Neuronal stem cell (in vitro differentiated cells): ENCODE data around the gene PRDX6.

Experiments used
- DNase-seq: peaks from one replicate; pipeline ENCODE4 v3.0.0-alpha.2; 2013; ENCODE audit warnings: low spot score
- H2AFZ ChIP-seq: one replicate; pipeline ENCODE4 v1.6.1; 2013; ENCODE audit warnings: mild to moderate bottlenecking, low read length, inconsistent platforms
- H2AK5ac ChIP-seq: 2 replicates; pipeline ENCODE4 v1.6.1; 2013; ENCODE audit warnings: low read depth, mild to moderate bottlenecking, inconsistent platforms, low read length, moderate library complexity, mixed read lengths
- H2BK120ac ChIP-seq: 2 replicates; pipeline ENCODE4 v1.6.1; 2013; ENCODE audit warnings: low read depth, mild to moderate bottlenecking, inconsistent platforms, low read length, moderate library complexity, mixed read lengths
- H2BK12ac ChIP-seq: one replicate; pipeline ENCODE4 v1.6.1; 2013; ENCODE audit warnings: low read length, inconsistent platforms
- H2BK15ac ChIP-seq: 2 replicates; pipeline ENCODE4 v1.6.1; 2013; ENCODE audit warnings: mild to moderate bottlenecking, low read length, inconsistent platforms, mixed read lengths
- H2BK5ac ChIP-seq: one replicate; pipeline ENCODE4 v1.6.1; 2013; ENCODE audit warnings: inconsistent platforms, mild to moderate bottlenecking, low read length, moderate library complexity
- H3K14ac ChIP-seq: one replicate; pipeline ENCODE4 v1.6.1; 2013; ENCODE audit warnings: low read length, inconsistent platforms
- H3K18ac ChIP-seq: 2 replicates; pipeline ENCODE4 v1.6.1; 2013; ENCODE audit warnings: low read length, inconsistent platforms
- H3K23ac ChIP-seq: 2 replicates; pipeline ENCODE4 v1.6.1; 2013; ENCODE audit warnings: low read depth, mild to moderate bottlenecking, mixed read lengths, low read length, inconsistent platforms; ENCODE audit not compliant: poor library complexity
- H3K27ac ChIP-seq: replicated peaks from 3 replicates; pipeline ENCODE4 v1.5.1; 2013; ENCODE audit warnings: low read length, inconsistent platforms
- H3K27me3 ChIP-seq, 3 experiments: 2 replicates each; pipeline ENCODE4 v1.6.1; 2013; ENCODE audit warnings: low read length in 3 of 3, mild to moderate bottlenecking in 2 of 3, inconsistent platforms in 1 of 3, low read depth in 1 of 3, mixed read lengths in 1 of 3, moderate library complexity in 1 of 3; ENCODE audit not compliant: control insufficient read depth in 3 of 3, insufficient read depth in 3 of 3
- H3K36me3 ChIP-seq, 2 donors: replicated peaks in 1 of 2; 2 replicates each; pipeline ENCODE4 v1.6.1; 2013; ENCODE audit warnings: low read length in 2 of 2; ENCODE audit not compliant: control insufficient read depth in 2 of 2, insufficient read depth in 2 of 2
- H3K4ac ChIP-seq: 2 replicates; pipeline ENCODE4 v1.6.1; 2013; ENCODE audit warnings: inconsistent platforms, mild to moderate bottlenecking, low read length, moderate library complexity
- H3K4me1 ChIP-seq, 2 donors: 1 replicate in 1 of 2; 2 replicates in 1 of 2; pipeline ENCODE4 v1.6.1; 2013; ENCODE audit warnings: low read length in 2 of 2, low read depth in 1 of 2; ENCODE audit not compliant: control insufficient read depth in 2 of 2, insufficient read depth in 1 of 2
- H3K4me2 ChIP-seq: one replicate; pipeline ENCODE4 v1.6.1; 2013; ENCODE audit warnings: mild to moderate bottlenecking, low read length, inconsistent platforms; ENCODE audit not compliant: insufficient read depth, poor library complexity, severe bottlenecking
- H3K4me3 ChIP-seq, 2 donors: 2 replicates each; pipeline ENCODE4 v1.5.1; 2013; ENCODE audit warnings: low read length in 2 of 2, mild to moderate bottlenecking in 2 of 2, inconsistent platforms in 1 of 2, moderate library complexity in 1 of 2
- H3K79me1 ChIP-seq: one replicate; pipeline ENCODE4 v1.6.1; 2013; ENCODE audit warnings: low read depth, mild to moderate bottlenecking, inconsistent platforms, low read length, moderate library complexity
- H3K9ac ChIP-seq: one replicate; pipeline ENCODE4 v1.6.1; 2013; ENCODE audit warnings: mild to moderate bottlenecking, low read depth, low read length, inconsistent platforms; ENCODE audit not compliant: poor library complexity
- H3K9me3 ChIP-seq, 2 donors: replicated peaks in 1 of 2; 2 replicates each; pipeline versions ENCODE3 to v1.6.1; 2013; ENCODE audit warnings: low read length in 2 of 2, mild to moderate bottlenecking in 2 of 2, inconsistent platforms in 1 of 2, low read depth in 1 of 2, mixed read lengths in 1 of 2, moderate library complexity in 1 of 2; ENCODE audit not compliant: control insufficient read depth in 2 of 2, insufficient read depth in 1 of 2
- H4K8ac ChIP-seq: one replicate; pipeline ENCODE4 v1.6.1; 2013; ENCODE audit warnings: low read depth, mild to moderate bottlenecking, inconsistent platforms, low read length, moderate library complexity
- H4K91ac ChIP-seq: one replicate; pipeline ENCODE4 v1.6.1; 2013; ENCODE audit warnings: low read length, low read depth, mild to moderate bottlenecking, inconsistent platforms; ENCODE audit not compliant: poor library complexity
- WGBS, 2 donors: extraction: QIAGEN DNeasy Blood & Tissue Kit; methylation state at CpG; one replicate each; pipeline ENCODE4 v1.1.7; 2013; ENCODE audit warnings: missing lambda C conversion rate in 2 of 2, mixed read lengths in 1 of 2; ENCODE audit not compliant: insufficient read length in 2 of 2, insufficient replicate concordance in 1 of 2; ENCODE audit errors: extremely low coverage in 2 of 2; 5-methylcytosine and 5-hydroxymethylcytosine counted together

The PRDX6 gene

GRCh38 chr1:173481195-173481772 is 4.1 kb downstream of the PRDX6 start:
- H3K4ac ChIP-seq, result no peak overlapping the region
- H2BK15ac ChIP-seq, result no peak overlapping the region
- H3K23ac ChIP-seq, result no peak overlapping the region
- no peaks in the 10 kb centered on the region for H3K27me3 ChIP-seq
- H3K9me3 ChIP-seq, result no peaks in the 10 kb centered on the region
- H3K79me1 ChIP-seq, result peaks cover 11% of the 10 kb centered on the region
- H2BK120ac ChIP-seq, result no peak overlapping the region
- H3K4me3 ChIP-seq, result no peak overlapping the region
- DNase-seq, result no peak
- H4K8ac ChIP-seq, result no peak overlapping the region
- H3K14ac ChIP-seq, result no peak overlapping the region
- no peak overlapping the region for H2BK12ac ChIP-seq
- H2AFZ ChIP-seq, result no peak overlapping the region
- H2AK5ac ChIP-seq, result no peak overlapping the region
- H3K18ac ChIP-seq, result no peak overlapping the region
- H3K4me1 ChIP-seq, result peaks cover 5 to 8% of the 10 kb centered on the region in 2 donors
- H2BK5ac ChIP-seq, result no peak overlapping the region
- H4K91ac ChIP-seq, result no peak overlapping the region
- WGBS, 2 donors, result no CpG with 5 or more reads among the region's 1 CpG
- no peak overlapping the region for H3K4me2 ChIP-seq
- H3K9ac ChIP-seq, result no peak overlapping the region
- peaks cover 30 to 75% of the 10 kb centered on the region in 2 donors for H3K36me3 ChIP-seq
- H3K27ac ChIP-seq, result no peak overlapping the region

GRCh38 chr1:173482683-173483082 is 5.5 kb downstream of the PRDX6 start:
- Histone ChIP-seq H3K14ac (no peak overlapping the region), H3K4me3 (no peak overlapping the region), H3K23ac (no peak overlapping the region), H4K91ac (no peak overlapping the region), H2BK15ac (no peak overlapping the region), H3K9ac (no peak overlapping the region), H2BK12ac (no peak overlapping the region), H4K8ac (no peak overlapping the region), H2BK120ac (no peak overlapping the region), H3K79me1 (peaks cover 6% of the 10 kb centered on the region), H3K36me3 (peaks cover 38 to 89% of the 10 kb centered on the region in 2 donors), H3K27me3 (peaks cover 0 to 2% (median 0%) of the 10 kb centered on the region in 3 experiments), H2AK5ac (no peak overlapping the region), H3K27ac (no peak overlapping the region), H3K18ac (no peak overlapping the region), H3K9me3 (peaks cover 0 to 3% of the 10 kb centered on the region in 2 donors), H3K4me2 (no peak overlapping the region), H3K4ac (no peak overlapping the region), H3K4me1 (peaks cover 5 to 8% of the 10 kb centered on the region in 2 donors), H2AFZ (no peak overlapping the region), H2BK5ac (no peak overlapping the region)
- DNase-seq, result no peak
- WGBS, 2 donors, result no CpG with 5 or more reads among the region's 1 CpG

- H3K23ac ChIP-seq, result no peak overlapping the region
- H2BK5ac ChIP-seq, result no peak overlapping the region
- no peak overlapping the region for H3K27ac ChIP-seq
- no CpG with 5 or more reads among the region's 2 CpGs for WGBS, 2 donors
- H2BK12ac ChIP-seq, result no peak overlapping the region
- DNase-seq, result no peak
- H3K18ac ChIP-seq, result no peak overlapping the region
- no peak overlapping the region for H2BK120ac ChIP-seq
- H3K4ac ChIP-seq, result no peak overlapping the region
- no peak overlapping the region for H4K8ac ChIP-seq
- peaks cover 3% of the 10 kb centered on the region for H3K79me1 ChIP-seq
- H3K4me3 ChIP-seq, result no peak overlapping the region
- H2BK15ac ChIP-seq, result no peak overlapping the region
- no peak overlapping the region for H2AFZ ChIP-seq
- peaks cover 3 to 4% of the 10 kb centered on the region in 2 donors for H3K9me3 ChIP-seq
- H3K36me3 ChIP-seq, result peaks cover 46 to 99% of the 10 kb centered on the region in 2 donors
- no peak overlapping the region for H3K14ac ChIP-seq
- H3K4me1 ChIP-seq, result peaks cover 0 to 3% of the 10 kb centered on the region in 2 donors
- no peak overlapping the region for H2AK5ac ChIP-seq
- peaks cover 0 to 2% (median 0%) of the 10 kb centered on the region in 3 experiments for H3K27me3 ChIP-seq
- H3K9ac ChIP-seq, result no peak overlapping the region
- no peak overlapping the region for H3K4me2 ChIP-seq
- H4K91ac ChIP-seq, result no peak overlapping the region
Observed at GRCh38 chr1:173484276-173484675, 7.1 kb downstream of the PRDX6 start.

- Histone ChIP-seq H3K4ac (no peak overlapping the region), H3K79me1 (peaks cover 3% of the 10 kb centered on the region), H3K18ac (no peak overlapping the region), H2BK120ac (no peak overlapping the region), H3K9me3 (peaks cover 3 to 4% of the 10 kb centered on the region in 2 donors), H3K4me3 (no peak overlapping the region), H3K4me2 (no peak overlapping the region), H2BK5ac (no peak overlapping the region), H2BK12ac (no peak overlapping the region), H2AFZ (no peak overlapping the region), H4K91ac (no peak overlapping the region), H2BK15ac (no peak overlapping the region), H2AK5ac (no peak overlapping the region), H3K4me1 (no peaks in the 10 kb centered on the region), H4K8ac (no peak overlapping the region), H3K27ac (no peak overlapping the region), H3K23ac (no peak overlapping the region), H3K36me3 (peaks cover 42 to 94% of the 10 kb centered on the region in 2 donors), H3K9ac (no peak overlapping the region), H3K14ac (no peak overlapping the region), H3K27me3 (peaks cover 0 to 2% (median 0%) of the 10 kb centered on the region in 3 experiments)
- no peak for DNase-seq
- no CpG with 5 or more reads among the region's 7 CpGs for WGBS, 2 donors
Observed at GRCh38 chr1:173485401-173485800, 8.3 kb downstream of the PRDX6 start.
